ENCODE measurements around the gene LPCAT1. TPM values are rescaled to one million over a fixed set of nuclear protein-coding genes. Genes with fewer than 3 reads are reported as not detected.

Gene LPCAT1
- total and polyA plus RNA-seq, 2 of the 13 experiments (the other 11 are each of a cell fraction or from before 2014, with no cell fraction given): 29.8 to 90.6 TPM

DNA sequence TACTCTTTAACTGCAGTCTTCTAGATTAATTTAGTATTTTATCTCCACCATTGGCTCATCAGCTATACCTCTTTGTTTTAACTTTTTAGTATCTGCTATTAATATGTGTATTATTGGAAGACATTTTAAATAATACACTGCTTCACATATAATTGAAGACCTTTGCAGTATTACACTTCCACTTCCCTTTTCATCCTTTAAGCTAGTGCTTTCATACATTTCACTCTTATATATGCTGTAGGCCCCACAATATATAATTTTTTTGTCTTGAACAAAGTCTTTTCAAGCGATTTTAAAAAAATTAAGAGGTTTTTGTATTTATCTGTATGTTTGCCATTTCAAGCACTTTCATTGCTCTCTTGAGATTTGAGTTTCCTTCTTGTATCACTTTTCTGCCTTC lies 8.6 kb upstream of the LPCAT1 start:
- DNase-seq (ENCODE audit: low spot score) (no peak), FAIRE-seq (no peak), ATAC-seq (no peak)
- intact Hi-C loops (cut with micrococcal nuclease; ENCODE audit: unreplicated experiment): no loop called here
- Histone ChIP-seq H3K4me2 (ENCODE audit: low read depth, low read length) (no peak overlapping the region), H3K4me3 (replicated peaks in 1 of 3; ENCODE audit: insufficient read depth in 1 of 3, low read depth in 2 of 3, low read length in 3 of 3) (no peak overlapping the region), H3K9ac (ENCODE audit: insufficient read depth, low read depth, low read length) (no peak overlapping the region), H3K9me3 (ENCODE audit: low read length) (no peaks in the 10 kb centered on the region), H4K20me1 (ENCODE audit: insufficient read depth, low read length) (no peaks in the 10 kb centered on the region), H3K4me1 (ENCODE audit: insufficient read depth, low read length) (peaks cover 24% of the 10 kb centered on the region), H3K27ac (ENCODE audit: extremely low read length, insufficient read depth, low read length) (no peak overlapping the region), H3K79me2 (ENCODE audit: insufficient read depth, low read length) (no peaks in the 10 kb centered on the region), H2AFZ (ENCODE audit: low read length) (no peak overlapping the region), H3K36me3 (replicated peaks in 1 of 2; ENCODE audit: control insufficient read depth in 1 of 2, insufficient read depth in 2 of 2, low read length in 2 of 2) (no peaks in the 10 kb centered on the region), H3K27me3 (ENCODE audit: control insufficient read depth in 1 of 2, insufficient read depth in 2 of 2, low read length in 2 of 2) (no peaks in the 10 kb centered on the region)
- CTCF ChIA-PET (ENCODE audit: low intra/inter-chr PET ratio, low total read pairs): no interaction called here
- in situ Hi-C loops (cut with HindIII; ENCODE audit: extremely low pct_ligation_motif_present, low pct_unique_long_range_greater_than_20kb): no loop called here
- BruUV-seq (replicated peaks): no TSS peak
- POLR2A ChIA-PET: no interaction called here
- TF ChIP-seq FOXK1 (CRISPR knock-in tag; IDR thresholded peaks at IDR 0.05; ENCODE audit: borderline replicate concordance, low read depth) (no peak), ZNF160 (CRISPR knock-in tag; IDR thresholded peaks at IDR 0.05) (no peak), PLRG1 (conservative IDR thresholded peaks at IDR 0.05) (no peak), ATF7 (IDR thresholded peaks at IDR 0.05) (no peak), ATF7 (CRISPR knock-in tag; IDR thresholded peaks at IDR 0.05) (no peak)
- WGBS (ENCODE audit: low lambda C conversion rate): 3% methylated on average over 1 of the region's 1 CpG

DNA sequence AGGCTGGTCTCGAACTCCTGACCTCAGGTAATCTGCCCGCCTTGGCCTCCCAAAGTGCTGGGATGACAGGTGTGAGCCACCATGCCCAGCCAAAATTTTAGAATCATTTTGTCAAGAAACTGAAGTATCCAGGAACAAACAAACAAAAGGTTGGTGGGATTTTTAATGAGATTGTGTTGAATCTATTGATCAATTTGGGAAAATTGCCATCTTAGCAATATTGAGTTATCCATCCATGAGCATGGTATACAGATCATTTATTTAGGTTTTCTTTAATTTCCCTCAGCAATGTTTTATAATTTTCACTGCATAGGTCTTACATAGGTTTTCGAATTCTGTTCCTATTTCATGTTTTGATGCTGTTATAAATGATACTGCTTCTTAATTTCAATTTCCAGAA lies 5.7 kb upstream of the LPCAT1 start:
- no peaks in the 10 kb centered on the region for H4K20me1 ChIP-seq (ENCODE audit: insufficient read depth, low read length)
- no peaks in the 10 kb centered on the region for H3K79me2 ChIP-seq (ENCODE audit: insufficient read depth, low read length)
- no peak overlapping the region for H3K4me2 ChIP-seq (ENCODE audit: low read depth, low read length)
- ATAC-seq: no peak
- no peaks in the 10 kb centered on the region for H3K27me3 ChIP-seq (ENCODE audit: control insufficient read depth in 1 of 2, insufficient read depth in 2 of 2, low read length in 2 of 2)
- TF ChIP-seq MAFK (conservative IDR thresholded peaks at IDR 0.05 in 1 of 2, IDR thresholded peaks at IDR 0.05 in 1 of 2; ENCODE audit: low read length in 2 of 2): peak; percentile 52 to 58
- TF ChIP-seq, protein P1, sequence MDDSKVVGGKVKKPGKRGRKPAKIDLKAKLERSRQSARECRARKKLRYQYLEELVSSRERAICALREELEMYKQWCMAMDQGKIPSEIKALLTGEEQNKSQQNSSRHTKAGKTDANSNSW (CRISPR knock-in tag; IDR thresholded peaks at IDR 0.05; ENCODE audit: borderline replicate concordance): no peak
- H3K27ac ChIP-seq (ENCODE audit: extremely low read length, insufficient read depth, low read length): no peak overlapping the region
- intact Hi-C loops (cut with micrococcal nuclease; ENCODE audit: unreplicated experiment): no loop called here
- H3K9me3 ChIP-seq (ENCODE audit: low read length): no peaks in the 10 kb centered on the region
- H2AFZ ChIP-seq (ENCODE audit: low read length): no peak overlapping the region
- BruUV-seq (replicated peaks): no TSS peak
- no peak overlapping the region for H3K4me3 ChIP-seq (replicated peaks in 1 of 3; ENCODE audit: insufficient read depth in 1 of 3, low read depth in 2 of 3, low read length in 3 of 3)
- CTCF ChIA-PET (ENCODE audit: low intra/inter-chr PET ratio, low total read pairs): no interaction called here
- in situ Hi-C loops (cut with HindIII; ENCODE audit: extremely low pct_ligation_motif_present, low pct_unique_long_range_greater_than_20kb): no loop called here
- DNase-seq (ENCODE audit: low spot score): no peak
- FAIRE-seq: no peak
- H3K9ac ChIP-seq (ENCODE audit: insufficient read depth, low read depth, low read length): no peak overlapping the region
- POLR2A ChIA-PET: no interaction called here
- H3K36me3 ChIP-seq (replicated peaks in 1 of 2; ENCODE audit: control insufficient read depth in 1 of 2, insufficient read depth in 2 of 2, low read length in 2 of 2): no peaks in the 10 kb centered on the region
- H3K4me1 ChIP-seq (ENCODE audit: insufficient read depth, low read length): peaks cover 25% of the 10 kb centered on the region
- WGBS (ENCODE audit: low lambda C conversion rate): 77% methylated on average over 3 of the region's 3 CpGs

Data from HepG2 (cell line).